Neural progenitor cell (in vitro differentiated cells): Measurements from ENCODE around the gene PDE11A. TPM values are rescaled to one million over a fixed set of nuclear protein-coding genes. Genes with fewer than 3 reads are reported as not detected.

Experiments used
- DNase-seq: peaks from one replicate; pipeline ENCODE4 v3.0.0-alpha.2; 2016; ENCODE audit warnings: low spot score
- H2AFZ ChIP-seq: fragments of 200-600 bp; sonication (generic); replicated peaks from 2 replicates; pipeline ENCODE4 v1.6.1; 2016; ENCODE audit warnings: antibody characterized with exemption
- H3F3A ChIP-seq: fragments of 200-600 bp; sonication (generic); 2 replicates; pipeline ENCODE4 v1.6.1; 2016; ENCODE audit warnings: antibody characterized with exemption, low read depth
- H3K27ac ChIP-seq: fragments of 200-600 bp; sonication (generic); 2 replicates; pipeline ENCODE4 v1.5.1; 2016; ENCODE audit warnings: mild to moderate bottlenecking
- H3K27me3 ChIP-seq: fragments of 200-600 bp; sonication (generic); 2 replicates; pipeline ENCODE4 v1.6.1; 2016; ENCODE audit warnings: mild to moderate bottlenecking, moderate library complexity
- H3K36me3 ChIP-seq: fragments of 200-600 bp; sonication (generic); 2 replicates; pipeline ENCODE4 v1.5.1; 2016
- H3K4me1 ChIP-seq: fragments of 200-600 bp; sonication (generic); 2 replicates; pipeline ENCODE4 v1.6.1; 2016; ENCODE audit warnings: mixed run types
- H3K4me2 ChIP-seq: fragments of 200-600 bp; sonication (generic); 2 replicates; pipeline ENCODE4 v1.6.1; 2016
- H3K4me3 ChIP-seq: fragments of 200-600 bp; sonication (generic); 2 replicates; pipeline ENCODE4 v1.5.1; 2016
- H3K79me2 ChIP-seq: fragments of 200-600 bp; sonication (generic); 2 replicates; pipeline ENCODE4 v1.6.1; 2016; ENCODE audit warnings: low read depth
- H3K9ac ChIP-seq: fragments of 200-600 bp; sonication (generic); 2 replicates; pipeline ENCODE4 v1.6.1; 2016
- H3K9me3 ChIP-seq: fragments of 200-600 bp; sonication (generic); 2 replicates; pipeline ENCODE4 v1.5.1; 2016; ENCODE audit warnings: low read depth
- H4K20me1 ChIP-seq: fragments of 200-600 bp; sonication (generic); 2 replicates; pipeline ENCODE4 v1.6.1; 2016; ENCODE audit warnings: low read depth
- H3K27ac Mint-ChIP-seq: 3 replicates; pipeline ENCODE4 v1.8.0; 2021; ENCODE audit warnings: mixed read lengths
- H3K27me3 Mint-ChIP-seq: 2 replicates; pipeline ENCODE4 v1.8.0; 2022; ENCODE audit warnings: low read depth, mild to moderate bottlenecking, inconsistent platforms, moderate library complexity, mixed read lengths; ENCODE audit not compliant: insufficient read depth
- H3K36me3 Mint-ChIP-seq: 3 replicates; pipeline ENCODE4 v1.8.0; 2021; ENCODE audit warnings: mixed read lengths
- H3K4me1 Mint-ChIP-seq: 3 replicates; pipeline ENCODE4 v1.8.0; 2021; ENCODE audit warnings: mixed read lengths
- H3K4me3 Mint-ChIP-seq: 3 replicates; pipeline ENCODE4 v1.8.0; 2021; ENCODE audit warnings: mild to moderate bottlenecking, moderate library complexity, mixed read lengths
- H3K9me3 Mint-ChIP-seq: 3 replicates; pipeline ENCODE4 v1.8.0; 2020; ENCODE audit warnings: mixed read lengths
- CTCF ChIP-seq: fragments of 200-600 bp; sonication (generic); IDR thresholded peaks from 2 replicates; pipeline ENCODE4 v1.5.1; 2017; ENCODE audit warnings: antibody characterized with exemption, mild to moderate bottlenecking
- EZH2 ChIP-seq: fragments of 200-600 bp; sonication (generic); IDR thresholded peaks from 2 replicates; pipeline ENCODE4 v1.6.1; 2017; ENCODE audit warnings: antibody characterized with exemption, mild to moderate bottlenecking, moderate library complexity
- EZH2phosphoT487 ChIP-seq: fragments of 200-600 bp; sonication (generic); IDR thresholded peaks from 2 replicates; pipeline ENCODE4 v1.6.1; 2017; ENCODE audit warnings: antibody characterized with exemption
- total RNA-seq: library from RNA; depleted of rRNA; stranded (reverse); fragments of >200 nt; gene quantifications from 2 replicates; pipeline ENCODE4 v1.2.3, GENCODE V29; 2015; ENCODE audit warnings: low replicate concordance

PDE11A gene
- total RNA-seq, 1 donor from 2014 or later = 0.13 TPM

- no peak overlapping the region for H3K27ac Mint-ChIP-seq
- Histone ChIP-seq H3K4me1 (no peaks in the 10 kb centered on the region), H3K27ac (no peak overlapping the region), H4K20me1 (no peaks in the 10 kb centered on the region), H3K9me3 (no peaks in the 10 kb centered on the region), H3K36me3 (no peaks in the 10 kb centered on the region), H2AFZ (no peak overlapping the region), H3K4me3 (no peak overlapping the region), H3K4me2 (no peak overlapping the region), H3F3A (no peaks in the 10 kb centered on the region), H3K79me2 (no peaks in the 10 kb centered on the region), H3K9ac (no peak overlapping the region), H3K27me3 (no peaks in the 10 kb centered on the region)
- DNase-seq = no peak
- no peaks in the 10 kb centered on the region for H3K27me3 Mint-ChIP-seq
- no peak overlapping the region for H3K4me3 Mint-ChIP-seq
- TF ChIP-seq EZH2 = no peak
- no peak for TF ChIP-seq CTCF
- TF ChIP-seq EZH2phosphoT487 = no peak
- peaks cover 2% of the 10 kb centered on the region for H3K4me1 Mint-ChIP-seq
- H3K36me3 Mint-ChIP-seq = no peaks in the 10 kb centered on the region
- H3K9me3 Mint-ChIP-seq = no peaks in the 10 kb centered on the region
These were observed 66.8 kb downstream of the PDE11A start for GRCh38 chr2:178005756-178006155.

- no peak overlapping the region for H3K4me2 ChIP-seq
- H2AFZ ChIP-seq = no peak overlapping the region
- H3K79me2 ChIP-seq = no peaks in the 10 kb centered on the region
- no peak for DNase-seq
- no peaks in the 10 kb centered on the region for H3K27me3 ChIP-seq
- H3K9me3 ChIP-seq = no peaks in the 10 kb centered on the region
- no peaks in the 10 kb centered on the region for H3K36me3 ChIP-seq
- no peak overlapping the region for H3K27ac Mint-ChIP-seq
- no peaks in the 10 kb centered on the region for H3K4me1 Mint-ChIP-seq
- H3K4me3 ChIP-seq = no peak overlapping the region
- H3K4me1 ChIP-seq = no peaks in the 10 kb centered on the region
- H3K27ac ChIP-seq = no peak overlapping the region
- no peaks in the 10 kb centered on the region for H3K9me3 Mint-ChIP-seq
- no peaks in the 10 kb centered on the region for H3K27me3 Mint-ChIP-seq
- no peak overlapping the region for H3K4me3 Mint-ChIP-seq
- TF ChIP-seq EZH2phosphoT487 (no peak), EZH2 (no peak), CTCF (no peak)
- H3K36me3 Mint-ChIP-seq = no peaks in the 10 kb centered on the region
- no peak overlapping the region for H3K9ac ChIP-seq
- H3F3A ChIP-seq = no peaks in the 10 kb centered on the region
- H4K20me1 ChIP-seq = no peaks in the 10 kb centered on the region
These were observed 70.5 kb downstream of the PDE11A start for GRCh38 chr2:178002038-178002437.

- Mint-ChIP-seq H3K4me1 (peaks cover 8% of the 10 kb centered on the region), H3K36me3 (no peaks in the 10 kb centered on the region), H3K27me3 (no peaks in the 10 kb centered on the region), H3K9me3 (no peaks in the 10 kb centered on the region), H3K27ac (no peak overlapping the region), H3K4me3 (no peak overlapping the region)
- no peak overlapping the region for H3K9ac ChIP-seq
- H2AFZ ChIP-seq = no peak overlapping the region
- TF ChIP-seq CTCF (no peak), EZH2 (no peak), EZH2phosphoT487 (no peak)
- no peaks in the 10 kb centered on the region for H3F3A ChIP-seq
- H3K4me3 ChIP-seq = no peak overlapping the region
- H3K27me3 ChIP-seq = no peaks in the 10 kb centered on the region
- no peaks in the 10 kb centered on the region for H3K9me3 ChIP-seq
- no peaks in the 10 kb centered on the region for H3K36me3 ChIP-seq
- H3K27ac ChIP-seq = no peak overlapping the region
- H3K4me2 ChIP-seq = no peak overlapping the region
- H3K79me2 ChIP-seq = no peaks in the 10 kb centered on the region
- no peak for DNase-seq
- H4K20me1 ChIP-seq = no peaks in the 10 kb centered on the region
- no peaks in the 10 kb centered on the region for H3K4me1 ChIP-seq
These were observed 73.6 kb downstream of the PDE11A start for GRCh38 chr2:177998996-177999395.
